GM15510 (cell line): ENCODE results near the gene DKC1.
A peak's percentile ranks its signal among the peaks of the same experiment; 100 is the strongest.

Experiments
- POLR2A ChIP-seq: IDR thresholded peaks from 3 replicates; pipeline ENCODE4 v1.6.1; 2011; ENCODE audit warnings: borderline replicate concordance; ENCODE audit not compliant: insufficient read length; ENCODE audit errors: extremely low read depth

Gene DKC1

DNA sequence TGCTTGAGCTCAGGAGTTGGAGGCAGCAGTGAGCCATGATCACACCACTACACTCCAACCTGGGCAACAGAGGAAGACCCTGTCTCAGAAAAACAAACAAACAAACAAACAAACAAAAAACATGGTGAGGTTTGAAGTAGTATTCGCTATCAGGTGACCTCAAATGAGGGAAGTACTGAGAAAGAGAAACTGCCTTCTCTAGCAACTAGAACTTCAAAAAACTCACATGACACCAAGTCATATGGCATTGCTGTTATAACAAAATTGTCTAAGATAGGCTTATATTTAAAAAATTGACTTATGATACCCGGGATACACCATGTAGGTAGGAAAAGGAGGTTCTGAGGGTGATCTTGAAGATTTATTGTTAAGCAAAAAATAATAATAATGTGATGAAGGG, 32.4 kb downstream of the DKC1 start:
- TF ChIP-seq POLR2A, result no peak

GRCh38 chrX:154797006-154797405, 34.3 kb downstream of the DKC1 start:
- no peak for TF ChIP-seq POLR2A

- TF ChIP-seq POLR2A, result no peak
Observed at GRCh38 chrX:154799556-154800348, 37.1 kb downstream of the DKC1 start.

DNA sequence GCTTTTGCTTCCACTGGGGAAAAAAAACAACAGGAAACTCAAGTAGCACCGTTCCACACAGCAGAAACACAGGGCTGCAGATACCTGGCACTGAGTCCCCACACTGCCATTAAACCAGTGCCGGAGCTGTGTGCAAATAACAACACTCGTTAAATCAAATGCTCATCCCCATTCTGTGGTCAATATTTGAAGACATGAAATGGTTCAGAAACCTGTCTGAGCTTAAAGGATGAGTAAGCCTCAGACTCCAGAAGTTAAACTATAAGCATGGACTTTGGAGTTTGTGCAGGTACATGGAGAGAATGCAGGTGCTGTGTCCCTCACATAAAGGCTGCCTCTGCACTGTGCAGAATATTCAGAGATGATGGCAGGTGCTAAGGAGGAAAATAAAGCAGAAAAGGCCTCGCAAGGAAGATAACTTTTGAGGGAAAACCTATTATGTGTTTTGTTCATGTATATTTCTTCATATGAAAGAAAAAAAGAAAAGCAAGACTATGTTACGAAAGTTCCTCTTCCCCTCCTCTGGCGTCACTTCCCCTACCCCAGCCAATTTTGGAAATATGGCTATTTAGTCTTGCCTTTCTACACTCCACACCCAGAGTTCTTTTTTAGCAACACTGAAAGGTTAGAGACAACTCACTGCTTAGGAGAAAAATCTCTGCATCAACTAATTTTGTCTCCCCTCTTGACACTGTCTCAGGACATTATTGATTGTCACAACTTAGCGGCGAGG, 38.0 kb downstream of the DKC1 start:
- no peak for TF ChIP-seq POLR2A

DNA sequence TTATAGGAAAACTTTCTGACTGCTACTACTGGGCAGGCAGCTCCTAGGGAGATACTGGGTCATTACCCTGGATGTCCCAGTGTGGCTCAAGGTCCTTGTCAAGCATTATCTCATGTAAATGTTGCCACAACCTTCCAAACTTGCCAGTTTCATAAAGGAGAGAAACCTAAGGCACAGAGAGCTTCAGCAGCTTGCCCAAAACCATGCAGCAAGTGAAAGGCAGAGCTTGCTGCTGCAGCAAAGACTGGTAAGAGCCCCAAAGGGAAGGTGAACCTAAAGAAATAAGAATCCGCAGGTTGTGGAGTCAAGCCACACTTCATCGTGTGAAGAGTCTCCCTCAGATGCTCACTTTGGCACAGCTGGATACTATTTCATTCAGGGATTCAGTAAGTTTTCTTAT, 40.3 kb downstream of the DKC1 start:
- no peak for TF ChIP-seq POLR2A

DNA sequence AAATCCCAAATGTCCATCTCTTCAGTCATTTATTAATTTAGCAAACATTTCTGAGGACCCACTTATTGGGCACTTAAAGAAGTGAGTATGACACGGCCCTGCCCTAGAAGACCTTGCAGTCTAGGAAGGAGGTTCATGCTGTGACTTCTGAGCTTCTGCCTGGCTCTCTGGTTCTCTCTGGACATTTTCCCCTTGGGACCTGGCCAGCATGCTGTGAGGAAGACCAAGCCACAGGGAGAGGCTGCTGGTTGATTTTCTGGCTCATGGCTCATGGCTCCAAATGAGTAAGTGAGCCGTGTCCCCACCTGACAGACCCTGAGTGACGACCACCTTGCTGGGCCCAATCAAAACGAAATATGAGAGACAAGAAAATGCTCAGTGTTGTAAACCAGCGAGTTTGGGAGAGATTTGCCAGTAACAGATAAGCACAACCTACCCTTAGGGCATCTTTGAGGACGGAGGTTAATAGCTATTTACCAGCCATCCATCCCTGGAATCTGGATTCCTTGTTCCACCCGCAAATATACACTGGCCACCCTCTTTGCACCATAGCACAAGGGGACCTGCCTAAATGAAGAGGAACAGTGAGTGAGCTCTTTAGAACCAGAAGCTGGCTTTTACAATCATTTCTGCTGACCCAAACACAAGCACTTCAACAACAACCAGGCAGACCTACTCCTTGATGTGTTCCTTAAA, 41.7 kb downstream of the DKC1 start:
- TF ChIP-seq POLR2A, result no peak

- TF ChIP-seq POLR2A, result peak; percentile 56
Observed at GRCh38 chrX:154804957-154805695, 42.5 kb downstream of the DKC1 start, which contains the start of gene MPP1. TSS of gene MPP1 (minus strand) at chrX:154805485. CDS start at chrX:154805373, 112 bp downstream.

- TF ChIP-seq POLR2A, result no peak
Observed at GRCh38 chrX:154805696-154806091, 43.0 kb downstream of the DKC1 start.

DNA sequence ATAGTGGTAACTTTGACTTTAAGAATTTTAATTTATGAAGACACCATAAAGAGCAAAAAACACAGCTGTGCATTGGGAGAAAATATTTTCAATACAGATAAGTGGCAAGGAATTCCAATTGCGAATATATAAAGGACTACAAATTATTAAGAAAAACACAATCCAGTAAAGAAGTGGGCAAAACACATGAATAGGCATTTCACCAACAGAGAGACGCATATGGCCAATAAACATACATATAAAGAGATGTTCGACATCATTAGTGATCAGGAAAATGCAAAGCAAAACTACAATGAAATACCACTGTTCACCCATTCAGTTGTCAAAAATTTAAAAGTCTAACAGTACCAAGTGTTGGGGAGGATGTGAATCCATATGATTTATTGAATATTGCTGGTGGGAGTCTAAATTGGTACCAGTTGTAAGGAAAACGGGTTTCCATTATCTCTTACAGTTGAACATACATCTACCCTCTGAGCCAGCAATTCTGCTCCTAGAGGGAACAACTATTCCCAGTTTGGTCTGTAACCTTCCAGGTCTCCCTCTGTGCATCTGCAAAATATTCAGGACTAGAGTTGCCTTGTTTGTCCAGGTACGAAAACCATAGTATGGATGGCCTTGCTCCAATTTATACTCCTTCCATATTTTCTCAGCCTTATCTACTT, 44.3 kb downstream of the DKC1 start:
- TF ChIP-seq POLR2A, result no peak

- TF ChIP-seq POLR2A, result no peak
Observed at GRCh38 chrX:154809939-154810665, 47.4 kb downstream of the DKC1 start.

- TF ChIP-seq POLR2A, result no peak
Observed at GRCh38 chrX:154812341-154813101, 49.9 kb downstream of the DKC1 start.

DNA sequence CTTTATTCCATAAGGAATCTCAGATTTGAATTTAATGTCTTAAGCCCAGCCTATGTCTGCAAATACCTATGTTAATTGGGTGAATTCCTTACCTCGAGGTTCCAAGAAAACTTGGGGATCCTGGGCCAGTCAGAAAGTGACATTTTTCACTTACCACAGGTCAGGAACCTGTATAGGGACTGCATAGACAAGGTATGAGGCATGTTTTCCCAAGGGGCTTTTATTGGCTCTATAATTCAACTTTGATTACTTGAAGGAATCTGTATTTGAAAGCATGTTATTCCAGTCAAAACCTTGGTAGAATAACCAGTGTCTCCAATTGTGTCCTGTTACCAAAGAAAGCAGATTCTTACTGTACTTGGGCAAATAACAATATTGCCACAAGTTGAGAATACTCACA, 51.1 kb downstream of the DKC1 start:
- TF ChIP-seq POLR2A, result no peak
